Hepatocyte (in vitro differentiated cells): ENCODE measurements around the gene ULK4. TPM values are rescaled to one million over a fixed set of nuclear protein-coding genes. Genes with fewer than 3 reads are reported as not detected.

ENCODE experiments used
- DNase-seq: peaks from one replicate; pipeline ENCODE4 v3.0.0-alpha.2; 2016; ENCODE audit warnings: low spot score
- H2AFZ ChIP-seq: fragments of 200-600 bp; sonication (generic); 2 replicates; pipeline ENCODE4 v1.6.0; 2016; ENCODE audit warnings: antibody characterized with exemption, mild to moderate bottlenecking
- H3K27ac ChIP-seq: fragments of 200-600 bp; sonication (generic); 2 replicates; pipeline ENCODE4 v1.5.1; 2016; ENCODE audit warnings: mild to moderate bottlenecking
- H3K27me3 ChIP-seq: fragments of 200-600 bp; sonication (generic); 2 replicates; pipeline ENCODE4 v1.6.1; 2016
- H3K36me3 ChIP-seq: fragments of 200-600 bp; sonication (generic); replicated peaks from 2 replicates; pipeline ENCODE4 v1.5.1; 2016; ENCODE audit warnings: low read depth; ENCODE audit not compliant: insufficient read depth
- H3K4me1 ChIP-seq: fragments of 200-600 bp; sonication (generic); 2 replicates; pipeline ENCODE4 v1.5.1; 2016; ENCODE audit warnings: mild to moderate bottlenecking, moderate library complexity; ENCODE audit not compliant: insufficient read depth
- H3K4me2 ChIP-seq: fragments of 200-600 bp; sonication (generic); 2 replicates; pipeline ENCODE4 v1.6.0; 2016
- H3K4me3 ChIP-seq: fragments of 200-600 bp; sonication (generic); 2 replicates; pipeline ENCODE4 v1.5.1; 2016; ENCODE audit warnings: mild to moderate bottlenecking
- H3K79me2 ChIP-seq: fragments of 200-600 bp; sonication (generic); 2 replicates; pipeline ENCODE4 v1.6.0; 2017; ENCODE audit warnings: mild to moderate bottlenecking
- H3K9me2 ChIP-seq: fragments of 200-600 bp; sonication (generic); replicated peaks from 2 replicates; pipeline ENCODE4 v1.6.0; 2017; ENCODE audit warnings: mild to moderate bottlenecking; ENCODE audit not compliant: insufficient read depth
- H3K9me3 ChIP-seq: fragments of 200-600 bp; sonication (generic); 2 replicates; pipeline ENCODE4 v1.5.1; 2016; ENCODE audit warnings: low read depth, mild to moderate bottlenecking
- H4K20me1 ChIP-seq: fragments of 200-600 bp; sonication (generic); 2 replicates; pipeline ENCODE4 v1.6.0; 2016; ENCODE audit warnings: mild to moderate bottlenecking; ENCODE audit not compliant: insufficient read depth, poor library complexity, severe bottlenecking
- EZH2 ChIP-seq: fragments of 200-600 bp; sonication (generic); IDR thresholded peaks from 2 replicates; pipeline ENCODE4 v1.6.1; 2016; ENCODE audit warnings: antibody characterized with exemption, mild to moderate bottlenecking, borderline replicate concordance
- EZH2phosphoT487 ChIP-seq: fragments of 200-600 bp; sonication (generic); IDR thresholded peaks from one replicate; pipeline ENCODE4 v1.6.1; 2018; ENCODE audit warnings: antibody characterized with exemption, mild to moderate bottlenecking, low read depth, moderate library complexity; ENCODE audit not compliant: unreplicated experiment, severe bottlenecking
- WGBS: methylation state at CpG from one replicate; pipeline ENCODE4 v1.1.6; 2016; ENCODE audit warnings: low lambda C conversion rate; ENCODE audit errors: missing lambda C conversion rate; 5-methylcytosine and 5-hydroxymethylcytosine counted together
- polyA plus RNA-seq: library from polyadenylated mRNA; unstranded; fragments of >200 nt; fragmentation: Nextera tagmentation; extraction: Ambion mirVana; gene quantifications from 2 replicates; pipeline ENCODE4 v1.2.1, GENCODE V29; 2016
- total RNA-seq: library from RNA; depleted of rRNA; stranded (reverse); fragments of >200 nt; gene quantifications from 2 replicates; pipeline ENCODE4 v1.2.3, GENCODE V29; 2014
- TF ChIP-seq, protein P1 (sequence below): fragments of 200-600 bp; sonication (generic); IDR thresholded peaks from 2 replicates; pipeline ENCODE4 v1.5.1; 2016; ENCODE audit warnings: antibody characterized with exemption, mild to moderate bottlenecking; ENCODE audit not compliant: poor library complexity

Gene ULK4
- total and polyA plus RNA-seq, 2 experiments from 2014 or later, result 3.8 to 9.1 TPM

GRCh38 chr3:41223078-41223477, 738.8 kb downstream of the ULK4 start:
- WGBS, result 95% methylated on average over 2 of the region's 2 CpGs
- Histone ChIP-seq H3K4me1 (peaks cover 30% of the 10 kb centered on the region), H4K20me1 (peaks cover 97% of the 10 kb centered on the region), H3K27me3 (no peaks in the 10 kb centered on the region), H3K4me3 (no peak overlapping the region), H3K9me3 (no peaks in the 10 kb centered on the region), H3K4me2 (no peak overlapping the region), H3K27ac (no peak overlapping the region), H3K36me3 (peaks cover 18% of the 10 kb centered on the region), H3K9me2 (no peaks in the 10 kb centered on the region), H2AFZ (no peak overlapping the region), H3K79me2 (peaks cover 100% of the 10 kb centered on the region)
- no peak for TF ChIP-seq EZH2
- no peak for TF ChIP-seq EZH2phosphoT487
- TF ChIP-seq, protein P1, sequence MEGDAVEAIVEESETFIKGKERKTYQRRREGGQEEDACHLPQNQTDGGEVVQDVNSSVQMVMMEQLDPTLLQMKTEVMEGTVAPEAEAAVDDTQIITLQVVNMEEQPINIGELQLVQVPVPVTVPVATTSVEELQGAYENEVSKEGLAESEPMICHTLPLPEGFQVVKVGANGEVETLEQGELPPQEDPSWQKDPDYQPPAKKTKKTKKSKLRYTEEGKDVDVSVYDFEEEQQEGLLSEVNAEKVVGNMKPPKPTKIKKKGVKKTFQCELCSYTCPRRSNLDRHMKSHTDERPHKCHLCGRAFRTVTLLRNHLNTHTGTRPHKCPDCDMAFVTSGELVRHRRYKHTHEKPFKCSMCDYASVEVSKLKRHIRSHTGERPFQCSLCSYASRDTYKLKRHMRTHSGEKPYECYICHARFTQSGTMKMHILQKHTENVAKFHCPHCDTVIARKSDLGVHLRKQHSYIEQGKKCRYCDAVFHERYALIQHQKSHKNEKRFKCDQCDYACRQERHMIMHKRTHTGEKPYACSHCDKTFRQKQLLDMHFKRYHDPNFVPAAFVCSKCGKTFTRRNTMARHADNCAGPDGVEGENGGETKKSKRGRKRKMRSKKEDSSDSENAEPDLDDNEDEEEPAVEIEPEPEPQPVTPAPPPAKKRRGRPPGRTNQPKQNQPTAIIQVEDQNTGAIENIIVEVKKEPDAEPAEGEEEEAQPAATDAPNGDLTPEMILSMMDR, result no peak
- no peak for DNase-seq

GRCh38 chr3:41222501-41222900, 739.4 kb downstream of the ULK4 start:
- Histone ChIP-seq H3K4me2 (no peak overlapping the region), H3K4me3 (no peak overlapping the region), H4K20me1 (peaks cover 97% of the 10 kb centered on the region), H3K36me3 (peaks cover 18% of the 10 kb centered on the region), H3K79me2 (peaks cover 100% of the 10 kb centered on the region), H3K27me3 (no peaks in the 10 kb centered on the region), H3K9me3 (no peaks in the 10 kb centered on the region), H3K9me2 (no peaks in the 10 kb centered on the region), H3K4me1 (peaks cover 30% of the 10 kb centered on the region), H3K27ac (no peak overlapping the region), H2AFZ (no peak overlapping the region)
- DNase-seq, result no peak
- no peak for TF ChIP-seq EZH2
- TF ChIP-seq, protein P1, result no peak
- TF ChIP-seq EZH2phosphoT487, result no peak
- WGBS, result 88% methylated on average over 3 of the region's 3 CpGs

DNA sequence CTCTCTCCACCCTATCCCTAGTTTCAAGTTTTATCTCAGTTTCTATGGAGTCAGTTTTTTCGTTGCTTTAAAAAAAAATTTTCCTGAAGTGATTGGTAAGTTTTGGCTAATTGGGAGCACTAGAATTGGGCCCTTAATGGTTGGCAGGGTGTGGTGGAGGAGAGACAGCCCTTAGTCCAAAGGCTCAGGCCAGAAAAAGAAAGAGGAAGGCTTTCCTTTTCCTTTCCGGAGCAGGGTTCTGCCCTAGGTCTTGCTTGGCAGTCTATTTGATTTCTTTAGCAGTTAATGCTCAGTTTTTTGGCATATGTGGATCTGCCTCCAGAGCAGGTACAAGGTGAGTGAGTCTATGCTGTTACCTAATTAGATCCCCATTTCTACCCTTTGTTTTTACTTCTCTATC, 739.9 kb downstream of the ULK4 start:
- H3K4me3 ChIP-seq, result no peak overlapping the region
- no peaks in the 10 kb centered on the region for H3K9me2 ChIP-seq
- no peaks in the 10 kb centered on the region for H3K27me3 ChIP-seq
- TF ChIP-seq, protein P1, result no peak
- no peak for TF ChIP-seq EZH2phosphoT487
- no peak for TF ChIP-seq EZH2
- peaks cover 97% of the 10 kb centered on the region for H4K20me1 ChIP-seq
- H3K4me1 ChIP-seq, result peaks cover 32% of the 10 kb centered on the region
- H3K79me2 ChIP-seq, result peaks cover 100% of the 10 kb centered on the region
- H3K9me3 ChIP-seq, result no peaks in the 10 kb centered on the region
- no peak overlapping the region for H2AFZ ChIP-seq
- peak overlapping the region; percentile 29 for H3K4me2 ChIP-seq
- DNase-seq, result no peak
- 91% methylated on average over 2 of the region's 2 CpGs for WGBS
- H3K27ac ChIP-seq, result no peak overlapping the region
- peaks cover 18% of the 10 kb centered on the region for H3K36me3 ChIP-seq
